HepG2 (cell line): ENCODE measurements around the gene SMIM36. TPM values are rescaled to one million over a fixed set of nuclear protein-coding genes. Genes with fewer than 3 reads are reported as not detected.

Experiments
- ATM ChIP-seq: fragments of 450-650 bp; IDR thresholded peaks from 2 replicates; pipeline ENCODE4 v1.7.1; 2017; ENCODE audit warnings: mild to moderate bottlenecking, borderline replicate concordance
- BORCS8-MEF2B ChIP-seq: sonication (generic); formaldehyde crosslinking; IDR thresholded peaks from 2 replicates; pipeline ENCODE4 v1.8.0; 2022; ENCODE audit warnings: mild to moderate bottlenecking, missing genetic modification reagents
- CCDC6 ChIP-seq: sonication (generic); formaldehyde crosslinking; IDR thresholded peaks from 2 replicates; pipeline ENCODE4 v1.8.1; 2022; ENCODE audit warnings: mild to moderate bottlenecking, missing genetic modification reagents, moderate library complexity
- EP300 ChIP-seq, 3 experiments: sonication (generic) in 1 of 3; formaldehyde crosslinking in 1 of 3; IDR thresholded peaks; 2 replicates each; pipeline versions ENCODE4 v1.5.1 to v1.6.1; 2011 to 2020; ENCODE audit warnings: low read depth in 2 of 3, low read length in 2 of 3, borderline replicate concordance in 1 of 3, improper control_type of control experiment in 1 of 3, mild to moderate bottlenecking in 1 of 3, missing genetic modification reagents in 1 of 3, moderate library complexity in 1 of 3
- FOXJ3 ChIP-seq: sonication (generic); formaldehyde crosslinking; IDR thresholded peaks from 2 replicates; pipeline ENCODE4 v1.4.0; 2020; ENCODE audit warnings: missing genetic modification reagents, mild to moderate bottlenecking, borderline replicate concordance
- GZF1 ChIP-seq: sonication (generic); formaldehyde crosslinking; IDR thresholded peaks from 2 replicates; pipeline ENCODE4 v1.5.1; 2020; ENCODE audit warnings: mild to moderate bottlenecking, missing genetic modification reagents
- HDAC2 ChIP-seq: sonication (generic); formaldehyde crosslinking; IDR thresholded peaks from 2 replicates; pipeline ENCODE4 v1.4.0; 2020; ENCODE audit warnings: missing genetic modification reagents
- HIVEP1 ChIP-seq: sonication (generic); formaldehyde crosslinking; IDR thresholded peaks from 2 replicates; pipeline ENCODE4 v1.4.0; 2020; ENCODE audit warnings: mild to moderate bottlenecking, missing genetic modification reagents
- IRF2 ChIP-seq: IDR thresholded peaks from 2 replicates; pipeline ENCODE4 v1.6.1; 2018; ENCODE audit warnings: missing genetic modification reagents, missing compliant biosample characterization
- NFKB2 ChIP-seq: sonication (generic); formaldehyde crosslinking; IDR thresholded peaks from 2 replicates; pipeline ENCODE4 v1.4.0; 2020; ENCODE audit warnings: missing genetic modification reagents, borderline replicate concordance
- NRL ChIP-seq: sonication (generic); formaldehyde crosslinking; IDR thresholded peaks from 2 replicates; pipeline ENCODE4 v1.5.0; 2020; ENCODE audit warnings: missing genetic modification reagents, mild to moderate bottlenecking, moderate library complexity, borderline replicate concordance
- ONECUT2 ChIP-seq: sonication (generic); formaldehyde crosslinking; IDR thresholded peaks from 2 replicates; pipeline ENCODE4 v1.4.0; 2020; ENCODE audit warnings: missing genetic modification reagents
- PAX8 ChIP-seq: sonication (generic); formaldehyde crosslinking; IDR thresholded peaks from 2 replicates; pipeline ENCODE4 v1.8.0; 2022; ENCODE audit warnings: mild to moderate bottlenecking, missing genetic modification reagents, borderline replicate concordance
- STAG1 ChIP-seq: sonication (generic); formaldehyde crosslinking; IDR thresholded peaks from 2 replicates; pipeline ENCODE4 v1.4.0; 2020; ENCODE audit warnings: missing genetic modification reagents
- SYNCRIP ChIP-seq: fragments of 200-400 bp; formaldehyde crosslinking; IDR thresholded peaks from 2 replicates; pipeline ENCODE4 v1.6.1; 2018; ENCODE audit warnings: mild to moderate bottlenecking, low read depth, low read length; ENCODE audit not compliant: insufficient read depth
- THAP8 ChIP-seq: sonication (generic); formaldehyde crosslinking; IDR thresholded peaks from 2 replicates; pipeline ENCODE4 v1.5.1; 2020; ENCODE audit warnings: missing genetic modification reagents, mild to moderate bottlenecking, borderline replicate concordance
- USF2 ChIP-seq, 2 experiments: sonication (generic) in 1 of 2; formaldehyde crosslinking in 1 of 2; IDR thresholded peaks; 2 replicates each; pipeline versions ENCODE4 v1.5.1 to v1.6.1; 2011 to 2020; ENCODE audit warnings: borderline replicate concordance in 1 of 2, low read depth in 1 of 2, low read length in 1 of 2, mild to moderate bottlenecking in 1 of 2, missing genetic modification reagents in 1 of 2, moderate library complexity in 1 of 2
- ZFP36L2 ChIP-seq: sonication (generic); formaldehyde crosslinking; IDR thresholded peaks from 2 replicates; pipeline ENCODE4 v1.4.0; 2020; ENCODE audit warnings: missing genetic modification reagents
- ZNF326 ChIP-seq: sonication (generic); formaldehyde crosslinking; IDR thresholded peaks from 2 replicates; pipeline ENCODE4 v1.4.0; 2020; ENCODE audit warnings: missing genetic modification reagents, borderline replicate concordance
- ZNF34 ChIP-seq: sonication (generic); formaldehyde crosslinking; IDR thresholded peaks from 2 replicates; pipeline ENCODE4 v1.4.0; 2020; ENCODE audit warnings: mild to moderate bottlenecking, missing genetic modification reagents, borderline replicate concordance
- ZNF354B ChIP-seq: sonication (generic); formaldehyde crosslinking; IDR thresholded peaks from 2 replicates; pipeline ENCODE4 v1.8.0; 2022; ENCODE audit warnings: mild to moderate bottlenecking, missing genetic modification reagents
- ZNF576 ChIP-seq: sonication (generic); formaldehyde crosslinking; IDR thresholded peaks from 2 replicates; pipeline ENCODE4 v1.4.0; 2020; ENCODE audit warnings: mild to moderate bottlenecking, missing genetic modification reagents
- ZNF670 ChIP-seq: sonication (generic); formaldehyde crosslinking; IDR thresholded peaks from 2 replicates; pipeline ENCODE4 v1.8.0; 2022; ENCODE audit warnings: mild to moderate bottlenecking, missing genetic modification reagents, borderline replicate concordance
- ZNF784 ChIP-seq: sonication (generic); formaldehyde crosslinking; IDR thresholded peaks from 2 replicates; pipeline ENCODE4 v1.5.1; 2020; ENCODE audit warnings: missing genetic modification reagents, mild to moderate bottlenecking, borderline replicate concordance
- polyA plus RNA-seq, 8 experiments: library from polyadenylated mRNA; depleted of rRNA in 3 of 8; stranded (reverse) in 7 of 8; unstranded in 1 of 8; fragments of >200 nt; fragmentation: Illumina TruSeq in 4 of 8; extraction: Trizol in 4 of 8; gene quantifications; 2 replicates each; pipeline versions ENCODE4 v1.2.1 to v1.2.3, GENCODE V29; 2011 to 2016; ENCODE audit warnings: low read depth in 4 of 8, missing spikeins in 1 of 8, mixed read lengths in 1 of 8; ENCODE audit not compliant: insufficient read depth in 1 of 8
- total RNA-seq, 5 experiments: library from RNA; depleted of rRNA; stranded (reverse); fragments of >200 nt; fragmentation: Illumina TruSeq; extraction: Trizol; gene quantifications; 2 replicates each; pipeline ENCODE4 v1.2.3, GENCODE V29; 2016; ENCODE audit warnings: low read depth in 1 of 5

Gene SMIM36
- total and polyA plus RNA-seq, 2 of the 13 experiments (the other 11 are each of a cell fraction or from before 2014, with no cell fraction given), result not detected

GRCh38 chr17:55444471-55445441 lies 66.5 kb downstream of the SMIM36 start (continued):
- TF ChIP-seq STAG1 (CRISPR knock-in tag) (0 out of 2 replicates have a peak, but pooled peaks have one; percentile 10), NFKB2 (CRISPR knock-in tag) (no peak), USF2 (IDR thresholded peaks at IDR 0.05; ENCODE audit: low read depth, low read length) (no peak), USF2 (CRISPR knock-in tag; IDR thresholded peaks at IDR 0.05; ENCODE audit: borderline replicate concordance) (peak; percentile 62; the same call in 1 of the 2 replicates), PAX8 (CRISPR knock-in tag) (no peak), ZFP36L2 (no peak), NRL (CRISPR knock-in tag) (no peak), ZNF784 (0 out of 2 replicates have a peak, but pooled peaks have one; percentile 62), ZNF326 (CRISPR knock-in tag) (no peak), CCDC6 (CRISPR knock-in tag) (no peak), HIVEP1 (CRISPR knock-in tag) (no peak; the same call in 1 of the 2 replicates), ZNF354B (CRISPR knock-in tag) (no peak), ZNF670 (CRISPR knock-in tag) (0 out of 2 replicates have a peak, but pooled peaks have one; percentile 21), BORCS8-MEF2B (CRISPR knock-in tag) (no peak), ZNF34 (CRISPR knock-in tag) (no peak), EP300 (IDR thresholded peaks at IDR 0.05; ENCODE audit: low read depth in 2 of 2, low read length in 2 of 2) (peak in 1 of 2 experiments; percentile 64; a peak in 2 of 4 replicates), EP300 (CRISPR knock-in tag; IDR thresholded peaks at IDR 0.05; ENCODE audit: borderline replicate concordance) (peak; percentile 31; the same call in 1 of the 2 replicates), IRF2 (CRISPR knock-in tag) (peak; percentile 26; the same call in 1 of the 2 replicates), ATM (no peak), FOXJ3 (peak; percentile 34; the same call in 1 of the 2 replicates), HDAC2 (peak; percentile 69), ZNF576 (CRISPR knock-in tag) (no peak), ONECUT2 (CRISPR knock-in tag) (no peak), GZF1 (CRISPR knock-in tag) (no peak), SYNCRIP (no peak), THAP8 (CRISPR knock-in tag) (no peak)
